ENCODE measurements around the gene S1PR4.

DNA sequence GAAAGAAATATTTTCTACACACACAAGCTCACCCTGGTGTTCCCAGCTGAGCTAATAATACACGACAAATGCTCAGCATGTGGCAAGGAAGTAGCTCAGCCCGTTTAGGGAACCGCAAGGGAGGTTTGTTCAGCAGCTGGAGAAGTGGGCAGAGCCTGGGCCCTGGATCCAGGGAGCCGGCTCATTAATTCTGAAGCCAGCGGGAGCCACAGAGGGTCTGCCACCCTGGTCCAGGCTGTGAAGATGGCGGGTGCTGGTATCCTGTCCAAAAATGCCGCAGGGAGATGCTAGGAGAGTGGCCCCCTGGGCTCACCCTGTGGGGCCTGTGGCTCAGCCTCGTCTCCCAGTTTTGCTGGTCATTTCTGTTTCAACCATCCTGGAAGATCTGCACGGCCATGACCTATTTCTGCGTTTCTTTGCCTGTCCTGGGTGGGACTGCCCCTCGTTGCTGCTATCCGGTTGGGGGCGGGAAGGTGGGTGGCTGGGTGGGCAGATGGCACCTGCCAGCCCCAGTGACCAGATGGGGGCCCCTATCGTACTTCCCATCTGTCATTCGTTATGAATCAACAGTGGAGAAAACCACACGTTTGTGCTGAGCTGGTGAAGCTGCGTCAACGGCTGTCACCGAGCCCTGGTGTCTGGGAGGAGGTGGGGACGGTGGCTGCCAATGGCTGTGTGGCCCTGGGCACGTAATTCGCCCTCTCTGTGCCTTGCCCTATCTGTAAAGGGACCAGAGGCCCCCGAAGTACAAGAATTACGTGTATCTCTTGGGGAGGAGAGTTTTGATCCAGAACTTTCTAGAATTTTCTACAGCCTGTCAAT, 45.4 kb upstream of the S1PR4 start:
- TF ChIP-seq CTCF (conservative IDR thresholded peaks at IDR 0.05; ENCODE audit: low read depth in 2 of 2), result no peak
- TF ChIP-seq REST (IDR thresholded peaks at IDR 0.05; ENCODE audit: unreplicated experiment), result no peak
- TF ChIP-seq, protein P1, sequence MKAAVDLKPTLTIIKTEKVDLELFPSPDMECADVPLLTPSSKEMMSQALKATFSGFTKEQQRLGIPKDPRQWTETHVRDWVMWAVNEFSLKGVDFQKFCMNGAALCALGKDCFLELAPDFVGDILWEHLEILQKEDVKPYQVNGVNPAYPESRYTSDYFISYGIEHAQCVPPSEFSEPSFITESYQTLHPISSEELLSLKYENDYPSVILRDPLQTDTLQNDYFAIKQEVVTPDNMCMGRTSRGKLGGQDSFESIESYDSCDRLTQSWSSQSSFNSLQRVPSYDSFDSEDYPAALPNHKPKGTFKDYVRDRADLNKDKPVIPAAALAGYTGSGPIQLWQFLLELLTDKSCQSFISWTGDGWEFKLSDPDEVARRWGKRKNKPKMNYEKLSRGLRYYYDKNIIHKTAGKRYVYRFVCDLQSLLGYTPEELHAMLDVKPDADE (IDR thresholded peaks at IDR 0.05), result no peak
- TF ChIP-seq EZH2 (IDR thresholded peaks at IDR 0.05; ENCODE audit: low read depth, unreplicated experiment), result no peak

Measured in GM23338 (cell line).